Measurements from ENCODE around the gene SLC35D1. TPM values are rescaled to one million over a fixed set of nuclear protein-coding genes. Genes with fewer than 3 reads are reported as not detected.

SLC35D1 gene
- total RNA-seq, 4 donors from 2014 or later = 7.7 to 13.4 (median 9.2) TPM

- WGBS, 2 donors (ENCODE audit: low coverage in 1 of 2) = 65 to 89% methylated on average over 2 to 3 of the region's 3 CpGs
- Histone ChIP-seq H3K36me3 (peaks cover 0 to 96% of the 10 kb centered on the region in 2 donors), H3K9me3 (no peaks in the 10 kb centered on the region), H3K4me3 (no peak overlapping the region), H3K27ac (no peak overlapping the region), H3K4me1 (peaks cover 0 to 24% (median 4%) of the 10 kb centered on the region in 3 donors), H3K27me3 (no peaks in the 10 kb centered on the region)
- ATAC-seq = no peak
- TF ChIP-seq CTCF (IDR thresholded peaks at IDR 0.05) (no peak), EP300 (IDR thresholded peaks at IDR 0.05) (no peak), POLR2AphosphoS5 (IDR thresholded peaks at IDR 0.05) (no peak), POLR2A (IDR thresholded peaks at IDR 0.05) (no peak)
Observed at GRCh38 chr1:67043366-67043765, 10.6 kb downstream of the SLC35D1 start.

- 57 to 58% methylated on average over 4 to 5 of the region's 5 CpGs for WGBS, 2 donors (ENCODE audit: low coverage in 1 of 2)
- ATAC-seq = no peak
- H3K36me3 ChIP-seq = peaks cover 0 to 95% of the 10 kb centered on the region in 2 donors
Observed at GRCh38 chr1:67041841-67042503, 12.0 kb downstream of the SLC35D1 start.

GRCh38 chr1:67040405-67040804 lies 13.5 kb downstream of the SLC35D1 start:
- H3K27me3 ChIP-seq = no peaks in the 10 kb centered on the region
- no peak overlapping the region for H3K4me3 ChIP-seq
- peaks cover 8 to 91% of the 10 kb centered on the region in 2 donors for H3K36me3 ChIP-seq
- peaks cover 0 to 28% (median 4%) of the 10 kb centered on the region in 3 donors for H3K4me1 ChIP-seq
- ATAC-seq = no peak
- no peak overlapping the region for H3K27ac ChIP-seq
- TF ChIP-seq CTCF (IDR thresholded peaks at IDR 0.05) = no peak
- TF ChIP-seq EP300 (IDR thresholded peaks at IDR 0.05) = no peak
- TF ChIP-seq POLR2A (IDR thresholded peaks at IDR 0.05) = no peak
- H3K9me3 ChIP-seq = no peaks in the 10 kb centered on the region
- 83 to 100% methylated on average over 1 of the region's 1 CpG for WGBS, 2 donors (ENCODE audit: low coverage in 1 of 2)

More at GRCh38 chr1:67041841-67042503, 12.0 kb downstream of the SLC35D1 start:
- H3K27me3 ChIP-seq = no peaks in the 10 kb centered on the region
- H3K9me3 ChIP-seq = no peaks in the 10 kb centered on the region
- TF ChIP-seq POLR2AphosphoS5 (IDR thresholded peaks at IDR 0.05) (no peak), POLR2A (IDR thresholded peaks at IDR 0.05) (no peak), CTCF (IDR thresholded peaks at IDR 0.05) (no peak), EP300 (IDR thresholded peaks at IDR 0.05) (no peak)
- no peak overlapping the region for H3K4me3 ChIP-seq
- peaks cover 0 to 28% (median 4%) of the 10 kb centered on the region in 3 donors for H3K4me1 ChIP-seq
- no peak overlapping the region for H3K27ac ChIP-seq

- Histone ChIP-seq H3K4me3 (no peak overlapping the region), H3K27ac (peak overlapping the region; percentile 16 to 72 (median 64)), H3K36me3 (peaks cover 7 to 23% of the 10 kb centered on the region in 2 donors), H3K9me3 (no peaks in the 10 kb centered on the region), H3K4me1 (peaks cover 0 to 29% (median 13%) of the 10 kb centered on the region in 3 donors), H3K27me3 (no peaks in the 10 kb centered on the region)
- no peak for TF ChIP-seq POLR2AphosphoS5 (IDR thresholded peaks at IDR 0.05)
- 37 to 48% methylated on average over 4 of the region's 4 CpGs for WGBS, 2 donors (ENCODE audit: low coverage in 1 of 2)
- ATAC-seq = no peak
Observed at GRCh38 chr1:67031859-67032247, 22.1 kb downstream of the SLC35D1 start.

- H3K36me3 ChIP-seq = peaks cover 4 to 17% of the 10 kb centered on the region in 2 donors
- peak; percentile 63 for ATAC-seq
- H3K9me3 ChIP-seq = no peaks in the 10 kb centered on the region
- no peaks in the 10 kb centered on the region for H3K27me3 ChIP-seq
- peak overlapping the region; percentile 16 to 72 (median 64) for H3K27ac ChIP-seq
- no peak overlapping the region for H3K4me3 ChIP-seq
- H3K4me1 ChIP-seq = peaks cover 0 to 29% (median 13%) of the 10 kb centered on the region in 3 donors
- 41 to 64% methylated on average over 3 to 5 of the region's 5 CpGs for WGBS, 2 donors (ENCODE audit: low coverage in 1 of 2)
- TF ChIP-seq POLR2AphosphoS5 (IDR thresholded peaks at IDR 0.05) (no peak), CTCF (IDR thresholded peaks at IDR 0.05) (peak in 1 of 4 experiments; percentile 6)
Observed at GRCh38 chr1:67031121-67031858, 22.7 kb downstream of the SLC35D1 start.

Data from gastroesophageal sphincter (tissue), 4 donors.